Esophagus mucosa (tissue), 1 donor: ENCODE measurements around the gene SRD5A1. TPM values are rescaled to one million over a fixed set of nuclear protein-coding genes. Genes with fewer than 3 reads are reported as not detected.

Experiments used
- ATAC-seq: fragments of 200-7000 bp; cut with Tn5 transposase; one replicate; pipeline ENCODE4 v1.9.1; 2020
- total RNA-seq: library from RNA; stranded (reverse); gene quantifications from one replicate; pipeline ENCODE4 v1.2.4, GENCODE V29; 2023
- donor health status: DM: yes; HTN: yes; CAD: no.

Gene SRD5A1
- total RNA-seq, 1 donor from 2014 or later, result 55.7 TPM

DNA sequence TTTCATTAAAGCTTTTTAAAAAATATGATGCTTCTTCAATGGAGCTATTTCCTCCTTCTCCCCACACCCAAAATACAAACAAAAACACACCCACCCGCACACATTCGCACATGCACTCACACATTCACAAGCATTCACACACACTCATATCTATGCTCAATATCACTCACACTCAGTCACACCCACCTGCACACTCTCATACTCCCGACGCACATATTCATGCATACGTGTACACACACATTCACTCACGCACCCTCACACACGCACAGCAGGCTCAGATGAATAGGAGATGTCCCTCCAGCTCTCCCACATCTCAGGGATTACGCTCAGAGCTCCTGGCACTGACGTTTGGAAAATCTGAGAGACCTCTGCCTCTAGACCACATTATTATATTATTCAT lies 54.3 kb downstream of the SRD5A1 start:
- no peak for ATAC-seq

DNA sequence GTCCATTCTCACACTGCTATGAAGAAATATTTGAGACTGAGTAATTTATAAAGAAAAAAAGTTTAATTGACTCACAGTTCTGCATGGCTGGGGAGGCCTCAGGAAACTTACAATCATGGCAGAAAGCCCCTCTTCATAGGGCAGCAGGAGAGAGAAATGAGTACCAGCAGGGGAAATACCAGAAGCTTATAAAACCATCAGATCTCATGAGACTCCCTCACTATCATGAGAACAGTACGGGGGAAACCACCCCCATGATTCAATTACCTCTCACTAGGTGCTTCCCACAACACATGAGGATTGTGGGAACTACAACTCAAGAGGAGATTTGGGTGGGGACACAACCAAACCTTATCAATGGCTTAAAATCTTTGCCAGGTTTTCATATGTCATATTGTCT lies 59.7 kb downstream of the SRD5A1 start:
- ATAC-seq, result no peak

DNA sequence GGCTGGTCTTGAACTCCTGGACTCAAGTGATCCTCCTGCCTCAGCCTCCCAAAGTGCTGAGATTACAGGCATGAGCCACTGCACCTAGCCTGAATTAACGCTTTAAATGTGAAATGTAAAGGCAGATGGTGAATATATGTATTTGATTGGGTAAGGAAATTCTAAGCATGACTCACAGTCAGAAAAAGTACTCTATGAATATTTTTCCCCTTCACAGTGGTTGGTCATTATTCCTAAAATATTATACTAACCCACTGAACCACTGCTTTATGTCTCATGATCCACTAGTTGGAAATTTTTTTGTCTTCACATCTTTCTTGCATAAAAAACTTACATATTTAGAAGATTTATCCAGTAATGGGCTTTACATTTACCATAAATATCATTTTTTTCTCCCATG lies 65.5 kb downstream of the SRD5A1 start:
- ATAC-seq, result no peak

DNA sequence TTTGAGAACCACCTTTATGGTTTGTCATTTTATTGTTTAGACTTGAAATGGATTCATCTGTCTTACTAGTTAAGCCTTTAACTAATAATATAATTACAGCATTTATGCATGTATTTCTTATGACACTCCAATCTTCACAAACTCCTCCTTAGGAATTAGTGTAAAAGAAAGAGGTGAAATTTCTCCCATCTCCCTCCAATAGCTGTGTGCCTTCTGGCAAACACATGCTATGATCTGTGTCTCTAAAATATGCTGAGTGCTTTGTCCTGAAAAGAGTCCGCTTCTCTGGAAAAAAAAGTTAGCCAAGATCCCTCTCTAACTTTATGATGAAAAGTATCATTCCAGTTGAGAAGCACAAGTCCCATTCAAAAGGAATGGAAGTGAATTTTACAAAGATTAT lies 66.1 kb downstream of the SRD5A1 start:
- ATAC-seq, result no peak

DNA sequence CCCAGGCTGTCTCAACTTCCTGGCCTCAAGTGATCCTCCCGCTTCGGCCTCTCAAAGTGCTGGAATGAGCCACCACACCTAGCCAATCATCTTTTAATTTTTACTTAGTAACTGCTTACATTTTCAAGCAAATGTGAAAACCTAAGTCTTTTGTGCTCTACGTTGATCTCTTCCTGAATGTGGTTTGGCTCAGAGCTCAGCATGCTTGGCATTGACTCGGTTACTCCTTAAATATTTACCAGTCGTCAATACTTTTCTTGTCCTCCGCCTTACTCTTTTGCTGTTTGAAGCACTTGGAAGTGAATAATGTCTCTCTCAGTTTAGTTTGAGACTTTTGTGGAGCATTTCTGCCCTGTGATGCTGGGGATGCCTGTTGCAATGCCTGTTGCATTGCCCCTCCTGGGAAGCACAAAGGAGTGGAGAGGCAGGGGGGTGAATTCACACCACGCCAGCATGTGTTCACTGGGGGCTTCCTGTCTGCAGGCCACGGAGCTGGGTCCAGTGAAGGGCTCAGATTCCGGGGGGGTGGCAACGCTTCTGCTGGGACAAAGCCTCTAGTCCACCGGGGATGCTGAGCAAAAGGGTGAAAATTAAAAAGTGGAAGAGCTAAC lies 66.9 kb downstream of the SRD5A1 start:
- no peak for ATAC-seq

DNA sequence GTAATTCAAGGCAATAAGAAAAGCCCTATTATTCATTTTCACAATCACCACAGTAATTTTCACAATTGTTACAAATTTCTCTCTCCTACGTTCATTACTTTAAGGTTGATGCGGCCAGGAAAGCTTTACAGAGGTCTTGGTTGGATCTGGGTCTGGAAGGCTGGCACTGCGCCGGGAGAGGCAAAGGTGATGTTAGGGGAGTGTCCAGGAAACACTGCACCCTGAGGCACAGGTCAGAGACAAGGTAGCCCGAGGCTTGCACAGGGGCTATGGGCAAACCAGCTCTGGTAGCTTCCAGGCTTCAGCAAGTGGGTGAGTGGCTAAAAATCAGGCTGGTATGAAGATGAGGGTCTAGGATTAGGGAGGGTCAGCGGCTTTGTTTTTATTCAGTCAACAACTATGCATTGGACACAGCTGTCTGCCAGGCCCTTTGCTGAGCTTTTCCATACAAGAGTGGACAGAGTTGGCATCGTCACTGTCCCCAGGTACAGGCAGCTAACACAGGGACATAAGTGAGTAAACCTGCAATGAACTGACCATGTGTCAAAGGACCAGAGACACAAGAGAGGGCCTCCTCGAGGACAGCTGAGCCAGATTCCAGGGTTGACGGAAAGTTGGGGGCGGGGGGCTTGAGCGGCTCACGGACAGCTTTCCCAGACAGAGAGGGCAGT lies 67.6 kb downstream of the SRD5A1 start:
- no peak for ATAC-seq

DNA sequence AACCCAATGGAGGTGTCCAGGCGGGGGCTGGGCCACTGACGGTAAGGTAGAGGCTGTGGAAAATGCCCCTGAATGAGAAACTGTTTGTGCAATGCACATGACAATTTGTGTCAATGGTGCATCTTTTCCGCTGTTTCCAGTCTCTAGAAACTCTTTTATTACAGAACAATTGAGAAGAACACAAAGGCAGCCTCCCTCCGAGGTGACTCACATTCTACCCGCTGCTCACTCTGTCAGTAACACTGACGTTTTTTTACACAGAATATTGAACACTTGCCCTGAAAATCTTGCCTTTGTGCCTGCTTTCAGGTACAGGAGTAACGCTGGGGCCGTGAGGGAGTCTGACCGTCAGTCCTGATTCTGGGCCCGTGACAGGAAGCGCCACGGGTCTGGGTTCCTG lies 68.3 kb downstream of the SRD5A1 start:
- ATAC-seq, result no peak

DNA sequence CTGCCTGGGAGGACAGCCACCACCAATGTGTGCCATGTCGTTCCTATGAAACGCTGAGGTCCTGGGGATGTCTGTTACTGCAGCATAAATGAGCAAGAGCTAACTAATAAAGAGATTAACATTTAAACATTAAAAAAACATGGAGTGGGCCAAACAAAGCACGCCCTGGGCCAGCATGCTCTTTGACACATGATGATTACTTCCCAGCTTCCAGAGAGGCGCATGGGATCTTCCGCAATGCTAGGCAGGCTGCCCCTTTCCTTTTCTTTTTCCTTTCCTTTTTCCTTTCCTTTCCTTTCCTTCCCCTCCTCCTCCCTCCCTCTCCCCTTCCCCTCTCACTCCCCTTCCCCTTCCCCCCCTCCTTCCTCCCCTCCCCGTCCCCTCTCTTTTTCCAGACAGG lies 69.4 kb downstream of the SRD5A1 start:
- ATAC-seq, result no peak

DNA sequence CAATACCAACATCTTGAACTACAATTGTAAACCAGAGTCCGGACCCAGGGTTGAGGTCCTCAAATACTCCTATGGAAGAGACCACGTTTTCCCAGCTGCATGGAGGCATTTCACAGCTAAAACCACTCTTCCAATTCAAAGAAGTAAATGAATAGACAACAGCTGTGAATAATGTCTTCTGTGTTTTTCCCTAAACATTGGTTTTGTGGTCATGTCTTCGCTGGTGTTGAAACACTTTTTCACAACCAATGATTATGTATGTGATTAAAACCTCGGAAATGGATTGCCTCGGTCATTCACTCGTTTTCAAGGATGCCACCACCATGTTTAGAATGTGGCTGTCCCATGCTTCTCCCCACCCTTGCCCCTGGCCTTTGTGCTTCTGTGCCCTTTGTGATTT lies 70.6 kb downstream of the SRD5A1 start:
- ATAC-seq, result no peak

DNA sequence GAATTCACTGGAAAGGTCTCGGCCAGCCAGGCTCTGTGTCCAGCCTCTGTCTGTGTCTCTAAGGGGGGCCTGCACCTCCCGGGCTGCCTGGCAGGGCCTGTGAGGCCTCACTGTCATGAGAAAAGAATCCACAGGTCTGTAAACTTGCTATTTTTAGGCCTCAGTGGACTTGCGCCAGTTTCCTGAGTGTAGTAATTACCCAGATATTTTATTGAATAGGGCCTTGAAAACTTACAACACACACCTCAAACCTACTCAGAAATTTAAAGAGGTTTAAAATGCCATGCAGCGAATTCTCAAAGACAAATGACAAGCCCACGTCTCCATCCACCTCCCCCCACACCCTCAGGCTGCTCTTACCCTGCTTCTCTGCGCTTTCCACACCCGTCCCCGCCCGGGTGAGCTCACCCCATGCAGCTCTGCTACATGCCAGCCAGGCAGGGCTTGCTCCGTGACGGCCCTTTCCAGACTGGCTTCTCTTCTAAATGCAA lies 71.2 kb downstream of the SRD5A1 start:
- peak; percentile 94 for ATAC-seq

DNA sequence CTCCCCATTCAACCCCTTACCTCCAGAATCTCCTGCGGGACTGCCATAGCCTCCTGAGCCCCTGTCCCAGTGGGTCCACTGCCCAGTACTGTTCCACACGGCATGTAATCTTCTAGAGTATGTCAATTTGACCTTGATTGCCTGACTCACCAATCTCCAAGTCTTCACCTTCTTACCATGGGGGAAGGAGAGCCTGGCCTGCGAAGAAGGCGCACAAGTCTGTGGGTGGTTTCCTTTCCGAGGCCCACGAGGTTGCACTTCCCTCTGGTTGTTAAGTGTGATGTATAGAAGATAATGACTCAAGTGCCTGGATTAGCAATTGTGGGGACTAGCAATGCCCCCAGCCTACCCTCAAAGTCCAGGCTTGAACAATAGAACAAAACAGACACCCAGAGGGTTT lies 71.8 kb downstream of the SRD5A1 start:
- no peak for ATAC-seq

DNA sequence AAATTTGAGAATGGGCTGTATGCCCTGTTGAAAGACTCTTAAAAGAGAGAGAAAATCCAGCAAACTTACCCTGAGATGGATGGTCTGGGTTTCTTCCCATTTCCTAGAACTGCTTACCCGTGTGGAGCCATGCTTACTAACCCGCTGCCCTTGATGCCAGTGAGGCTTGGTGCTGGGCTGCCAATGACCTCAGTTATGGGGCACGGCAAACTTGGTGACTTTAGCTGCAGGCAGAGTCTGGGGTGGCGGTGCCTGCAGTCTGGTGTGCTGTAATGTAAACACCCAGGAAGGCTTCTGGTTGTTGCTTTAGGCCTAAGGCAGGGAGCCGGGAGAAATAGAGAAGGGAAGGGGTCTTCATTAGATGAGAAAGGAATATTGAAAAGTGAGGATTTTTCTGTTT lies 72.7 kb downstream of the SRD5A1 start:
- ATAC-seq, result no peak

DNA sequence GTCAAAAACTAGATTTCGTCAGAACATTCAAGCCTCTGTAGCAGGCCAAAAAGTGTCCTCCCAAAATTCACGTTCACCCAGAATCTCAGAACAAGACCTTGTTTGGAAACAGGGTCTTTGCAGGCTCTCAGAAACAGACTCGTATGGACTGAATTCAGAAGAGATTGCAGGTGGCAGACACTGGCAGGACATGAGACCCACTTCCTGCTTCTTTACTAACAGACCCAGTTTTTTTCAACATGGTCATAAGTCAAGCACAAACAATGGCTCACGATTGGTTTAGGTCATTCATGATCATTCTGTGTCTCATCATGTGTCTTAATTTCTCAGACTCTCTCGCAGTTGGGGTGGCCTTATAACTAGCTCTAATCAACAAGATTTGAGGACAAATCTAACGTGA lies 74.6 kb downstream of the SRD5A1 start:
- ATAC-seq, result no peak

DNA sequence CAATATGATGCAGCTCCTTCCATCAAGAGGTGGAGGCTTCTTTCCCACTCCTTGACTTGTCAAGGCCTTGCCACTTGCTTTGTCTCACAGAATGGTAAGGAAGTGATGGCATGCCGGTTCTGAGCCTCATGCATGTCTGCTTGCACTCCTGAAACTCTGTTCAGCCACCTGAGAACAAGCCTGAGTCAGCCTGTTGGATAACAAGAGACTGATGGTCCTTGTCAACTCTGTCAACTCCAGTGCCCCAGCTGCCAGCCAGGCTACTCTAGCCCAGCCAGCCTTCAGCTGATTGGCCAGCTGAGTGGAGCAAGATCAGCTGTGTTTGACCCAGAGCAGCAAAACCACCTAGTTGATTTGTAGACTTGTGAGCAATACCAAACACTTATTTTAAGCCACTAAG lies 75.6 kb downstream of the SRD5A1 start:
- no peak for ATAC-seq

DNA sequence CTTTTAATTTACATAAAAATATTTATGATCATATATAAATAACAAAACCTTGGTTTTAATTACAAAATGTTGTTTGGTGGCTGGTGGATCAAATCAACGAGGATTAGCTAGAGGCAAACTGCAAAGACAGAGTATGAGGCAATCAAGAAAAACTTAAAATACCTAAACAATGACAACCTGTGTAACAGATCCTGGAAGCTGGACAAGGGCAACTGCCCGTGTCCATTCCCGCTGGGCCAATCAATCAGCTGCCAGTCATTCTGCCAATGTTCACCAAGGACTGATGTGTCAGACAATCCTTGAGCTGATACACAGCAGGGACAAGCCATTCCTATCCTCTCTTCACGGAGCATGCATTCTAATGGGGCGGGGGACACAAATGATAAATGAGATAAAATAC lies 76.8 kb downstream of the SRD5A1 start:
- ATAC-seq, result no peak

DNA sequence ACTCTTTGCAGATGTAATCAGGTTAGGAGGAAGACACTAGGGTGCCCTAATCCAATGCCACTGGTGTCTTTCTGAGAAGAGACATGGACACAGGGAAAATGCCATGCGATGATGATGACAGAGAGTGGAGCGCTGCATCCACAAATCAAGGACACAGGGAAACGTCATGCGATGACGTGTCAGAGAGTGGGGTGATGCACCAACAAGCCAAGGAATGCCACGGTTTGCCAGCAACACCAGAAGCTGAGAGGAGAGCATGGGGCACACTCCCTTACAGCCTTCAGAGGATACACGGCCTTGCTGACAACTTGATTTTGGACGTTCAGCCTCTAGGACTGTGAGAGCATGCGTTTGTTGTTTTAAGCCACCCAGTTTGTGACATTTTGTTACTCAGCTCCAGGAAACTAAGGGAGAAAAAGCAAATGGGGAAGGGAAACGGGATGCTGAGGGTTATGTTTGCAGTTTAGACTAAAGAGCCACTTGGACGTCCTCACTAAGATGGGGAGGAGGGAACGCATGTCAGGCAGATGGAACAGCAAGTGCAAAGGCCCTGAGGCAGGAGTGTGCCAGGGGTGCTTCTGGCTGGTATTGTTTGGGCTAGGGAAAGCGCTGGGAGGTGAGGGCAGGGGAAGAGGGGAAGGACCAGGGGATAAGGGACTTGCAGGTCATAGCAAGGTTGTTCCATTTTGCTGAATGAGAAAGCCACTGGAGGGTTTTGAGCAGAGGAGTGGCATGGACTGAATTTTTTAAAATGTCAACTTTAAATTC lies 77.5 kb downstream of the SRD5A1 start:
- no peak for ATAC-seq

DNA sequence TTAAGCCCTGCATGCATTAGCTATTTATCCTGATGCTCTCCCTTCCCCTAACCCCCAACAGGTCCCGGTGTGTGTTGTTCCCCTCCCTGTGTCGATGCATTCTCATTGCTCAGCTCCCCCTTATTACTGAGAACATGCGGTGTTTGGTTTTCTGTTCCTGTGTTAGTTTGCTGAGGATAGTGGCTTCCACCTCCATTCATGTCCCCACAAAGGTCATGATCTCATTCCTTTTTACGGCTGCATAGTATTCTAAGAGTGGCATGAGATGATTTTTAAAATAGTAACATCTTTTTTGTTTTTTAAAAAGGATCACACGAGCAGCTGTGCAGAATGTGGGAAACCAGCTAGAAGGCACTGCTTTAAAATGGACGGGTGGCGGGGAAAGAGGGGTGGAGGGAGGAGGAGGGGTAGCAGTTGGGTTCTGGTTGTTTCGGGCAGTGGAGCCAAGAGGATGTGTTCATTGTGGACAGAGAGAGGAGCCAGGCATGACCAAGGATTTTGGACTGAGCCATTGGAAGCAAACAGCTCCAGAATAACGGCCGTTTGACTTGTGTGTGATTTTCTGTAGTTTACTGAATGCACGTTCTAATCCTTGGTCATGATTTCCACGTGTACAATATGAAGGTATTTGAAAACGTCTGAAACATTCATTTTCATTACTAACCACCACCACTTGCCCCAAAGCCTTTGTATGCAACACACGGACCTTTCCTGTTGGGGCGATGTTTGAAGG lies 78.3 kb downstream of the SRD5A1 start:
- no peak for ATAC-seq

DNA sequence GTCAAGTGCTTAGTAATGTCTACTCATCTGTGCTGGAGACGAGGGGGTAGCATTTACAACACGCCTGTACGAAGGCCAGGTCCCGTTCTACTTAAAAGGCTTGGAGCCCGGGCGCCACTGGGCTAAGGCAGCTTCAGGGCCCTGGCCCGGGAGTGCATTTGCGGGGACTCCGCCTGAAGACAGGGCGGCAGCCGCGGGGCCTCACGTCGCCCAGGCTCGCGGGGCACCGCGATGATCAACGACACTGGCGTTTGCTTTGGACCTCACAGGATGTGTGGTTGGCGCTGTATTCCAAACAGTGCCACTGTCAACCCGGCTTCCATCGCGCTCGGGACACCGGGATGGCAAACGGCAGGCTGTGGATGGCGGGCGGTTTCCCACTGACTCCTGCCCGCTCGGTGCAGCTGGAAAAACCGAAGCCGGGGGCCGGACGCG lies 78.9 kb downstream of the SRD5A1 start:
- peak; percentile 12 for ATAC-seq

DNA sequence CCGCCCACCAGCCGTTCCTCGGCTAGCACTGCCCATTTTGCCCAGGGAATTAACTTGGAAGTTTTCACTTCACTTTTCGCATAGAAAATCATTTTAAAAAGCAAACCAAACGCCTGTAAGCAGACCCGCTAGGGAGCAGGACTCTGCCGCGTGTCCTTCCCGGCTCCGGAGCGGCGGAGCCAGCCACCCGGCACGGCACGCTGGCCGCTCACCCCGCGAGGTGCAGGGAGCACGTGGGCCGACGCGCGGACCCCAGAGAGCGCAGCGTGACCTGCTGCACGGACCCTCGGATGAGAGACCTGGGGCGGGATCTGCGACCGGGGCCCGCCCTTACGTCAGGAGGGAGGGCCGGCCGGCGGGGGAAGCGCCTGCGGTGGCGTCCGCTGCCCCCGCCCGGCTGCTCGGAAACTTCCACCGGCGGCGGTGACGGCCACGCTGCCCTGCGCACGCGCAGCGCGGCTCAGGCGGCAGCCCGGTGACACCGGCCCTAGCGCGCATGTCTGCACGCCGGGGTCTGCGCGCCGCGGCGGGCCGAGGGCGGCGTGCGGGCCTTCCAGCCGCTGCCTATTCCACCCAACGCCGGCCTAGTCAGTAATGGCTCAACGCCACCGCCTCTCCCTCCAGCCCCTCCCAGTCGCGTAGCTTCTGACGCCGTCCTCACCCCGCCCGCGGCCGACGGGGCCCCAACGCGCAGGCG lies 79.5 kb downstream of the SRD5A1 start:
- ATAC-seq, result peak; percentile 96

DNA sequence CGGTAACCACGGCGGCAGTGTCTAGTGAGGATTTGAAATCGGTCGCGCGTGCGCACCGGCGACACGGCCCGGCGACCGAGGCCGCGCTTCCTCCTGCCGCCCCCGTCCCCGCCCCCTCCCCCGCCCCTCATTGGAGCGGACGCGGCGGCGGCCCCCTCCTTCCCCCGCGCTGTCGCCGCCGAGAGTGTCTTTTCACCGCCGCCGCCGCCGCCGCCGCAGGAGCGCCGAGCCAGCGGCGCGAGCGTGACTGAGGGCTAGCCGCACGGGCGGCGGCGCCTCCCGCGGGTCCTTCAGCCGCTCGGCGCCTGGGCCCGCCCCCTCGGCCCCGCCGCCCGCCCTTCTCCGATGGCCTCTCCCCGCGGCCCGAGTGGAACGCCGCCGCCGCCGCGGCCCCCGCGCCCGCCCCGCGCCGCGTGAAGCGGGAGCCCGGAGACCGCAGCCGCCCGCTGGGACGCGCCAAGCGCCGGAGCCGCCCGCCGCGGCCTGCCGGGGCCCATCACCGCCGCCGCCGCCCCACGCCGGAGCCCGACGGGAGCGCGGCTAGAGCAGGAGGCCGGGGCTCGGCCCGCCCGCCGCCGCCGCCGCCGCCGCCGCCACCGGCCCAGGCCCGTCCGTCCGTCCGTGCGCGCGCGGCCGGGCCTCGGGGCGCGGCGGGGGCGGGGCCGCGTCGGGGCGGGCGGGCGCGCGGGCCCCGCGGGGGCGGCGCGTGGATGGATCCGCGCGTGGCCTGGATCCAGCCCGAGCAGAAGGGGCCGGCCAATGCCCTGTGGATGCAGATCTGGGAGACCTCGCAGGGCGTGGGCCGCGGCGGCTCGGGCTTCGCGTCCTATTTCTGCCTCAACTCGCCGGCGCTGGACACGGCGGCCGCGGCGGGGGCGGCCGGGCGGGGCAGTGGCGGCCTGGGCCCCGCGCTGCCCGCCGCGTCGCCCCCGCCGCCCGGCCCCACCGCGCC lies 80.3 kb downstream of the SRD5A1 start, which contains the start of gene TENT4A:
Gene TENT4A, plus strand, starts transcription at position 159 of the 952 bp plus-strand sequence. Its CDS starts 552 bp downstream, at position 711.
- no peak for ATAC-seq
